Gastroesophageal sphincter (tissue), 4 donors: Measurements from ENCODE around the gene STRIP1. TPM values are rescaled to one million over a fixed set of nuclear protein-coding genes. Genes with fewer than 3 reads are reported as not detected.
A peak's percentile ranks its signal among the peaks of the same experiment; 100 is the strongest.

ENCODE experiments used
- ATAC-seq: fragments of 150-250 bp; one replicate; pipeline ENCODE4 v1.9.1; 2016; ENCODE audit warnings: mild to moderate bottlenecking, moderate library complexity
- H3K27ac ChIP-seq, 4 donors: fragments of 200-600 bp; sonication (generic) in 3 of 4; 1 replicate in 3 of 4; 2 replicates in 1 of 4; pipeline ENCODE4 v1.5.1; 2016 to 2019
- H3K27me3 ChIP-seq: fragments of 200-600 bp; sonication (generic); one replicate; pipeline ENCODE4 v1.5.1; 2019
- H3K36me3 ChIP-seq, 2 donors: fragments of 200-600 bp; sonication (generic); one replicate each; pipeline ENCODE4 v1.5.1; 2019; ENCODE audit warnings: control low read depth in 1 of 2
- H3K4me1 ChIP-seq, 3 donors: fragments of 200-600 bp; sonication (generic); 1 replicate in 2 of 3; 2 replicates in 1 of 3; pipeline ENCODE4 v1.5.1; 2016 to 2019; ENCODE audit warnings: control low read depth in 2 of 3
- H3K4me3 ChIP-seq, 2 donors: fragments of 200-600 bp; sonication (generic); one replicate each; pipeline ENCODE4 v1.5.1; 2019; ENCODE audit warnings: mild to moderate bottlenecking in 1 of 2, moderate library complexity in 1 of 2
- H3K9me3 ChIP-seq, 3 donors: fragments of 200-600 bp; sonication (generic); one replicate each; pipeline ENCODE4 v1.5.1; 2017 to 2019; ENCODE audit warnings: control low read depth in 2 of 3
- CTCF ChIP-seq, 4 experiments: fragments of 200-600 bp in 2 of 4; fragments of 450-650 bp in 2 of 4; sonication (generic) in 1 of 4; IDR thresholded peaks; one replicate each; pipeline ENCODE4 v1.5.1; 2017 to 2019; ENCODE audit warnings: antibody characterized with exemption in 4 of 4, mild to moderate bottlenecking in 2 of 4, moderate library complexity in 2 of 4
- EP300 ChIP-seq: sonication (generic); formaldehyde crosslinking; IDR thresholded peaks from one replicate; pipeline ENCODE4 v1.6.1; 2017; ENCODE audit warnings: antibody characterized with exemption, mild to moderate bottlenecking
- POLR2A ChIP-seq, 2 donors: fragments of 450-650 bp; IDR thresholded peaks; one replicate each; pipeline ENCODE4 v1.6.1; 2017; ENCODE audit warnings: antibody characterized with exemption in 2 of 2, mild to moderate bottlenecking in 2 of 2, moderate library complexity in 1 of 2
- POLR2AphosphoS5 ChIP-seq: sonication (generic); formaldehyde crosslinking; IDR thresholded peaks from one replicate; pipeline ENCODE4 v1.6.1; 2017; ENCODE audit warnings: antibody characterized with exemption
- whole genome bisulfite sequencing, 2 donors: methylation state at CpG; one replicate each; pipeline ENCODE4 v1.1.5; 2018; ENCODE audit warnings: low coverage in 1 of 2; 5-methylcytosine and 5-hydroxymethylcytosine counted together
- total RNA-seq, 4 donors: library from RNA; depleted of rRNA; stranded (reverse); fragments of >200 nt; gene quantifications; one replicate each; pipeline ENCODE4 v1.1.0, GENCODE V29; 2016

STRIP1 gene
- total RNA-seq, 4 donors from 2014 or later, result 29.3 to 46.9 (median 35.9) TPM

GRCh38 chr1:109989506-109990301 lies 44.7 kb upstream of the STRIP1 start:
- Histone ChIP-seq H3K4me3 (no peak overlapping the region), H3K9me3 (no peaks in the 10 kb centered on the region), H3K36me3 (no peaks in the 10 kb centered on the region), H3K4me1 (peaks cover 24 to 92% (median 29%) of the 10 kb centered on the region in 3 donors), H3K27me3 (no peaks in the 10 kb centered on the region), H3K27ac (peak overlapping the region in 1 of 4 donors; percentile 29)
- WGBS, 2 donors, result 70 to 73% methylated on average over 9 of the region's 9 CpGs
- no peak for ATAC-seq
- TF ChIP-seq CTCF (IDR thresholded peaks at IDR 0.05), result no peak
- TF ChIP-seq POLR2AphosphoS5, result no peak
- TF ChIP-seq POLR2A (IDR thresholded peaks at IDR 0.05), result no peak
- TF ChIP-seq EP300, result no peak

- WGBS, 2 donors, result 73 to 86% methylated on average over 2 of the region's 2 CpGs
Observed at GRCh38 chr1:109990302-109990653, 44.1 kb upstream of the STRIP1 start.

GRCh38 chr1:109991400-109991925 lies 43.0 kb upstream of the STRIP1 start:
- Histone ChIP-seq H3K27ac (peak overlapping the region in 3 of 4 donors; percentile 9 to 34 (median 17)), H3K36me3 (no peaks in the 10 kb centered on the region), H3K4me1 (peaks cover 24 to 98% (median 39%) of the 10 kb centered on the region in 3 donors), H3K27me3 (no peaks in the 10 kb centered on the region), H3K4me3 (no peak overlapping the region), H3K9me3 (no peaks in the 10 kb centered on the region)
- 34 to 57% methylated on average over 3 to 4 of the region's 5 CpGs for WGBS, 2 donors
- no peak for ATAC-seq
- TF ChIP-seq POLR2AphosphoS5 (no peak), EP300 (no peak), CTCF (IDR thresholded peaks at IDR 0.05) (no peak), POLR2A (IDR thresholded peaks at IDR 0.05) (no peak)

More at GRCh38 chr1:109990302-109990653, 44.1 kb upstream of the STRIP1 start:
- Histone ChIP-seq H3K4me3 (no peak overlapping the region), H3K9me3 (no peaks in the 10 kb centered on the region), H3K27me3 (no peaks in the 10 kb centered on the region), H3K27ac (peak overlapping the region in 2 of 4 donors; percentile 13 to 29), H3K4me1 (peaks cover 29 to 98% (median 35%) of the 10 kb centered on the region in 3 donors), H3K36me3 (no peaks in the 10 kb centered on the region)
- TF ChIP-seq EP300 (no peak), POLR2A (IDR thresholded peaks at IDR 0.05) (no peak), POLR2AphosphoS5 (no peak), CTCF (IDR thresholded peaks at IDR 0.05) (no peak)
- no peak for ATAC-seq

- H3K9me3 ChIP-seq, result no peaks in the 10 kb centered on the region
Observed at GRCh38 chr1:109993885-109994284, 40.5 kb upstream of the STRIP1 start.

GRCh38 chr1:109994654-109995053 lies 39.8 kb upstream of the STRIP1 start:
- 0 to 29% methylated on average over 1 of the region's 1 CpG for WGBS, 2 donors
- Histone ChIP-seq H3K4me1 (peaks cover 15 to 92% (median 39%) of the 10 kb centered on the region in 3 donors), H3K9me3 (no peaks in the 10 kb centered on the region), H3K4me3 (no peak overlapping the region), H3K27me3 (no peaks in the 10 kb centered on the region), H3K36me3 (no peaks in the 10 kb centered on the region), H3K27ac (peak overlapping the region; percentile 70 to 80 (median 74))
- peak; percentile 76 for TF ChIP-seq POLR2AphosphoS5
- no peak for TF ChIP-seq POLR2A (IDR thresholded peaks at IDR 0.05)
- TF ChIP-seq EP300, result no peak
- TF ChIP-seq CTCF (IDR thresholded peaks at IDR 0.05), result no peak
- peak; percentile 21 for ATAC-seq

More at GRCh38 chr1:109993885-109994284, 40.5 kb upstream of the STRIP1 start:
- no peak for ATAC-seq
- TF ChIP-seq POLR2AphosphoS5 (peak; percentile 35), POLR2A (IDR thresholded peaks at IDR 0.05) (no peak)
- 17 to 36% methylated on average over 2 to 3 of the region's 3 CpGs for WGBS, 2 donors
- Histone ChIP-seq H3K27ac (peak overlapping the region; percentile 69 to 80 (median 74)), H3K36me3 (no peaks in the 10 kb centered on the region), H3K4me1 (peaks cover 15 to 98% (median 41%) of the 10 kb centered on the region in 3 donors), H3K27me3 (no peaks in the 10 kb centered on the region), H3K4me3 (peak overlapping the region in 1 of 2 donors; percentile 22)
